Thyroid gland (tissue), 4 donors: ENCODE results near the gene HCN3. TPM values are rescaled to one million over a fixed set of nuclear protein-coding genes. Genes with fewer than 3 reads are reported as not detected.

Source experiments
- DNase-seq, 2 donors: peaks; one replicate each; pipeline ENCODE4 v3.0.0-alpha.2; 2019
- H3K27ac ChIP-seq, 3 donors: fragments of 200-600 bp; sonication (generic); 1 replicate in 2 of 3; 2 replicates in 1 of 3; pipeline ENCODE4 v1.5.1; 2016 to 2019; ENCODE audit warnings: mild to moderate bottlenecking in 1 of 3, moderate library complexity in 1 of 3
- H3K27me3 ChIP-seq: fragments of 200-600 bp; sonication (generic); one replicate; pipeline ENCODE4 v1.5.1; 2019
- H3K36me3 ChIP-seq, 2 donors: fragments of 200-600 bp; sonication (generic); one replicate each; pipeline ENCODE4 v1.5.1; 2016 to 2019
- H3K4me1 ChIP-seq, 2 donors: fragments of 200-600 bp; sonication (generic); one replicate each; pipeline ENCODE4 v1.5.1; 2017 to 2019
- H3K4me3 ChIP-seq, 3 donors: fragments of 200-600 bp; sonication (generic); replicated peaks in 1 of 3; 1 replicate in 2 of 3; 2 replicates in 1 of 3; pipeline ENCODE4 v1.5.1; 2016; ENCODE audit warnings: mild to moderate bottlenecking in 1 of 3
- H3K9me3 ChIP-seq: fragments of 200-600 bp; sonication (generic); one replicate; pipeline ENCODE4 v1.5.1; 2017
- CTCF ChIP-seq, 6 experiments: fragments of 200-600 bp in 3 of 6; fragments of 450-650 bp in 3 of 6; sonication (generic) in 3 of 6; IDR thresholded peaks; one replicate each; pipeline ENCODE4 v1.5.1; 2016 to 2019; ENCODE audit warnings: antibody characterized with exemption in 6 of 6, mild to moderate bottlenecking in 2 of 6, inconsistent platforms in 1 of 6, moderate library complexity in 1 of 6
- POLR2A ChIP-seq, 2 donors: fragments of 450-650 bp; IDR thresholded peaks; one replicate each; pipeline ENCODE4 v1.6.1; 2017; ENCODE audit warnings: antibody characterized with exemption in 2 of 2, mild to moderate bottlenecking in 2 of 2, moderate library complexity in 1 of 2
- WGBS, 2 donors: methylation state at CpG; one replicate each; pipeline ENCODE4 v1.1.5; 2017; 5-methylcytosine and 5-hydroxymethylcytosine counted together
- intact Hi-C: fragments of 100-400 bp; cut with DNase I; formaldehyde crosslinking; loops from one replicate; pipeline ENCODE4 v1.15.1; 2023
- total RNA-seq, 4 donors: library from RNA; depleted of rRNA; stranded (reverse); fragments of >200 nt; gene quantifications; one replicate each; pipeline ENCODE4 v1.2.3, GENCODE V29; 2016

HCN3 gene
- total RNA-seq, 4 donors from 2014 or later = 1.5 to 2.9 (median 2.2) TPM

- Histone ChIP-seq H3K4me1 (peaks cover 3 to 5% of the 10 kb centered on the region in 2 donors), H3K4me3 (no peak overlapping the region), H3K9me3 (no peaks in the 10 kb centered on the region), H3K36me3 (peaks cover 70 to 81% of the 10 kb centered on the region in 2 donors), H3K27me3 (no peaks in the 10 kb centered on the region), H3K27ac (no peak overlapping the region)
- intact Hi-C loops = no loop called here
- DNase-seq = no peak
- TF ChIP-seq POLR2A (IDR thresholded peaks at IDR 0.05) (no peak), CTCF (IDR thresholded peaks at IDR 0.05) (no peak)
- 82 to 86% methylated on average over 6 of the region's 6 CpGs for WGBS, 2 donors
These were observed 10.7 kb upstream of the HCN3 start for GRCh38 chr1:155266553-155266952.

GRCh38 chr1:155267373-155267772 lies 9.9 kb upstream of the HCN3 start:
- 93 to 95% methylated on average over 2 of the region's 2 CpGs for WGBS, 2 donors
- no peak for DNase-seq
- no peaks in the 10 kb centered on the region for H3K27me3 ChIP-seq
- intact Hi-C loops = no loop called here
- no peak overlapping the region for H3K4me3 ChIP-seq
- peaks cover 70 to 81% of the 10 kb centered on the region in 2 donors for H3K36me3 ChIP-seq
- no peaks in the 10 kb centered on the region for H3K9me3 ChIP-seq
- H3K27ac ChIP-seq = no peak overlapping the region
- no peak for TF ChIP-seq CTCF (IDR thresholded peaks at IDR 0.05)
- TF ChIP-seq POLR2A (IDR thresholded peaks at IDR 0.05) = no peak
- peaks cover 6 to 7% of the 10 kb centered on the region in 2 donors for H3K4me1 ChIP-seq

- DNase-seq = no peak
- 92 to 96% methylated on average over 21 of the region's 21 CpGs for WGBS, 2 donors
- intact Hi-C loops = no loop called here
These were observed 8.6 kb upstream of the HCN3 start for GRCh38 chr1:155268630-155269029.

GRCh38 chr1:155269381-155269780 lies 7.9 kb upstream of the HCN3 start:
- DNase-seq = no peak
- intact Hi-C loops = no loop called here
- Histone ChIP-seq H3K27me3 (no peaks in the 10 kb centered on the region), H3K4me3 (no peak overlapping the region), H3K36me3 (peaks cover 61 to 68% of the 10 kb centered on the region in 2 donors), H3K9me3 (no peaks in the 10 kb centered on the region), H3K27ac (no peak overlapping the region), H3K4me1 (peaks cover 8 to 11% of the 10 kb centered on the region in 2 donors)
- WGBS, 2 donors = 96 to 98% methylated on average over 21 of the region's 21 CpGs
- TF ChIP-seq POLR2A (IDR thresholded peaks at IDR 0.05) (no peak), CTCF (IDR thresholded peaks at IDR 0.05) (no peak)

More at GRCh38 chr1:155268630-155269029, 8.6 kb upstream of the HCN3 start:
- Histone ChIP-seq H3K36me3 (peaks cover 68 to 75% of the 10 kb centered on the region in 2 donors), H3K27me3 (no peaks in the 10 kb centered on the region), H3K27ac (no peak overlapping the region), H3K9me3 (no peaks in the 10 kb centered on the region), H3K4me1 (peaks cover 7 to 8% of the 10 kb centered on the region in 2 donors), H3K4me3 (no peak overlapping the region)
- TF ChIP-seq CTCF (IDR thresholded peaks at IDR 0.05) (no peak), POLR2A (IDR thresholded peaks at IDR 0.05) (no peak)

- TF ChIP-seq CTCF (IDR thresholded peaks at IDR 0.05) = no peak
- TF ChIP-seq POLR2A (IDR thresholded peaks at IDR 0.05) = no peak
- no peak for DNase-seq
- peak overlapping the region; percentile 23 to 96 (median 44) for H3K4me3 ChIP-seq
- no peaks in the 10 kb centered on the region for H3K27me3 ChIP-seq
- intact Hi-C loops = no loop called here
- no peaks in the 10 kb centered on the region for H3K9me3 ChIP-seq
- H3K36me3 ChIP-seq = peaks cover 31 to 35% of the 10 kb centered on the region in 2 donors
- H3K27ac ChIP-seq = peak overlapping the region; percentile 81 to 93 (median 90)
- peaks cover 12 to 15% of the 10 kb centered on the region in 2 donors for H3K4me1 ChIP-seq
- WGBS, 2 donors = 5 to 7% methylated on average over 29 to 34 of the region's 44 CpGs
These were observed 4.6 kb upstream of the HCN3 start for GRCh38 chr1:155272466-155273342.
